ENCODE data around the gene ASAH2. TPM values are rescaled to one million over a fixed set of nuclear protein-coding genes. Genes with fewer than 3 reads are reported as not detected.

Gene ASAH2
- total RNA-seq, 1 donor, result 1.5 TPM

DNA sequence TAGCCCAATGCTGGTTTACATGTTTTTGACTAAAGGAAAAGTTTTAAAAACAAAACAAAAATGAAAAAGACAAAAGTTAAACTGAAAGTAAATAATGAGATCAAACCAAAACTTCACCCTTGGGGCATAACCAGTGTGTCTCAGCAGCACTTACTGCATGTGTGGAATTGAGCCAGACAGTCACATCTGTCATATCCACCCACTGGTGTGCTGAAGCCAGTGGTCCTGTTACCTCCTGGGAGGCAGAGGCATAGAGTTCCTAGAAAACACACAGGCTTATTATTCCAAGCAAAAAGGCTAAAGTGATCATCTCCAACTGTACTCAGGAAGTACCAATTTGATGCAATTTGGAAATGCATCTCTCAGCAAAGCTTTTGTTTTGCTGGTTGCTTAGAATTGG, 40.4 kb downstream of the ASAH2 start:
- no peak overlapping the region for H3K4me3 ChIP-seq (ENCODE audit: low read depth, low read length)
- TF ChIP-seq, protein P1, sequence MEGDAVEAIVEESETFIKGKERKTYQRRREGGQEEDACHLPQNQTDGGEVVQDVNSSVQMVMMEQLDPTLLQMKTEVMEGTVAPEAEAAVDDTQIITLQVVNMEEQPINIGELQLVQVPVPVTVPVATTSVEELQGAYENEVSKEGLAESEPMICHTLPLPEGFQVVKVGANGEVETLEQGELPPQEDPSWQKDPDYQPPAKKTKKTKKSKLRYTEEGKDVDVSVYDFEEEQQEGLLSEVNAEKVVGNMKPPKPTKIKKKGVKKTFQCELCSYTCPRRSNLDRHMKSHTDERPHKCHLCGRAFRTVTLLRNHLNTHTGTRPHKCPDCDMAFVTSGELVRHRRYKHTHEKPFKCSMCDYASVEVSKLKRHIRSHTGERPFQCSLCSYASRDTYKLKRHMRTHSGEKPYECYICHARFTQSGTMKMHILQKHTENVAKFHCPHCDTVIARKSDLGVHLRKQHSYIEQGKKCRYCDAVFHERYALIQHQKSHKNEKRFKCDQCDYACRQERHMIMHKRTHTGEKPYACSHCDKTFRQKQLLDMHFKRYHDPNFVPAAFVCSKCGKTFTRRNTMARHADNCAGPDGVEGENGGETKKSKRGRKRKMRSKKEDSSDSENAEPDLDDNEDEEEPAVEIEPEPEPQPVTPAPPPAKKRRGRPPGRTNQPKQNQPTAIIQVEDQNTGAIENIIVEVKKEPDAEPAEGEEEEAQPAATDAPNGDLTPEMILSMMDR (IDR thresholded peaks at IDR 0.05; ENCODE audit: insufficient read depth, low read length), result no peak
- DNase-seq (ENCODE audit: low read depth), result no peak

Other genes starting within 250 kb of the ASAH2 start
- 52.1 and 192 TPM in 2 replicates for gene WASHC2A, start 183.6 kb downstream of the ASAH2 start, total RNA-seq (ENCODE audit: low replicate concordance)

Data from fibroblast of the aortic adventitia (primary cell).